ENCODE data around the gene TIPIN.
"Not testable (repeated sequence)": the region's sequence is repeated elsewhere in the genome, so short reads cannot be mapped to it uniquely, and the experiment has no call there.

The TIPIN gene

DNA sequence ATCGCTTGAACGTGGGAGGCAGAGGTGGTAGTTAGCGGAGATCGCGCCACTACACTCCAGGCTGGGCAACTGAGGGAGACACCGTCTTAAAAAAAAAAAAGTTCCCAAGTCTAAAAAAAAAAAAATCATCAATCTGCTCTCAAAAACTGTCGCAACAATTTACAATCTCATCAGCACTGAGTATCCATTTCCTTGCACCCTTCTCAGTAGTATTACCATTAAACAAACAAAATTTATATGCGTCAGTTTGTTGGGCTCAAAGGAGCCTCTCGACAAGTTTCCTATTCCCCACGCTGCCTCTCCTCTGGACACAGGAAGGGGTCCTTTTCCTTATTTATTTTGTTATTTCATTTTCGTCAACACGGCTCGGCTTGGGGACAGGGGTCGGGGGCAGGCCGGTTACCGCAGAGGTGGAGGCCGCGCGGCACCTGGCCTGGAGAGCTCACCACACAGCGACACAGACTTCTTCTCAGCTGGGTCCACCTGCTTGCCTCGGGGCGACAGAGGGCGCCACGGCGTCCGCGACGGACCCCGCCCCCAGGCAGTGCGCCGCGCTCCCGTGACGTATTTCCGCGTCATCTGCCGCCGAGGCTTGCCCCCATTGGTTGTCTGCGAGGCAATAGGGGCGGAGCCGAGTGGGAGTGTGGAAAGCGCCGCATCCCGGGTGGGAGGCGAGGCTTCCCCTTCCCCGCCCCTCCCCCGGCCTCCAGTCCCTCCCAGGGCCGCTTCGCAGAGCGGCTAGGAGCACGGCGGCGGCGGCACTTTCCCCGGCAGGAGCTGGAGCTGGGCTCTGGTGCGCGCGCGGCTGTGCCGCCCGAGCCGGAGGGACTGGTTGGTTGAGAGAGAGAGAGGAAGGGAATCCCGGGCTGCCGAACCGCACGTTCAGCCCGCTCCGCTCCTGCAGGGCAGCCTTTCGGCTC lies 30.0 kb upstream of the TIPIN start, which contains the start of gene MAP2K1:
Gene MAP2K1 (plus strand): TSS at position 709 of the 920 bp plus-strand sequence. CDS start 436 bp downstream, outside the sequence.
- peak; percentile 99 for DNase-seq (ENCODE audit: low spot score)

DNA sequence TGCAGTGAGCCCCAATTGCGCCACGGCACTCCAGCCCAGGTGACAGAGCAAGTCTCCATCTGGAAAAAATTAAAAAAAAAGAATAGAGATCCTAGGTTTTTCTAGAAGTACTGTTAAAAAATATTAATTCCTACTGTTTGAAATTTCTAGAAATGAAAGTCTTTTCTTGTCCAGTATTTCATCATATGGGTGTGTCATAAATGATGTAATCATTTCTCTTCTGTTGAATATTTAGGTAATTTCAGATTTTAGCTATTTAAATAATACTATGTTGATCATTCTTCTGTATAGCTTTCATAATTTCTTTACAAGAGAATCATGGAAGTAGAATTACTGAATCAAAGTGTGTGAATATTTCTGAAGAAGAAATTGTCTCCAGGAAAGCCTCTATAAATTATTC lies 24.9 kb upstream of the TIPIN start:
- not testable (repeated sequence) for DNase-seq (ENCODE audit: low spot score)

DNA sequence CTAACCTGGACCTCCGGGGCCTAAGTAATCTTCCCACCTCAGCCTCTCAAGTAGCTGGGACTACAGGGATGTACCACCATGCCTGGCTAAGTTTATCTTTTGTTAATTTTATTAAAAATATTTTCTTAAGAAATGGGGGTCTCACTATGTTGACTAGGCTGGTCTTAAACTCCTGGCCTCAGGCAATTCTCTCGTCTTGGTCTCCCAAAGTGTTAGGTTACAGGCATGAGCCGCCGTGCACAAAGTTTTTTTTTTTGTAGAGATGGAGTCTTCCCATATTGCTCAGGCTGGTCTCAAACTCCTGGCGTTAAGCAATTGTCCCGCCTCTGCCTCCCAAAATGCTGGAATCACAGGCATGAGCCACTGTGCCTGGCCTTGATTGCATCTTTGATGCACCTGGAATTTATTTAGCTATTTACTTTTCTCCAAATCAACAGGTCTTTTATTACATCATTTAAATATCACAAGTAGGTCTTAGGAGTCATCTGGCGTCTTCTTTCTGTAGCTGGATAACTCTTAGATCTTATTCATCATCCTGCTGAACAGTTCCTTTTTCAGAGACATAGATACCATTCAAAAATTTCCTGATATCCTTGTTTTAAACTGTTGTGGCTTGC lies 22.4 kb upstream of the TIPIN start:
- no peak for DNase-seq (ENCODE audit: low spot score)

DNA sequence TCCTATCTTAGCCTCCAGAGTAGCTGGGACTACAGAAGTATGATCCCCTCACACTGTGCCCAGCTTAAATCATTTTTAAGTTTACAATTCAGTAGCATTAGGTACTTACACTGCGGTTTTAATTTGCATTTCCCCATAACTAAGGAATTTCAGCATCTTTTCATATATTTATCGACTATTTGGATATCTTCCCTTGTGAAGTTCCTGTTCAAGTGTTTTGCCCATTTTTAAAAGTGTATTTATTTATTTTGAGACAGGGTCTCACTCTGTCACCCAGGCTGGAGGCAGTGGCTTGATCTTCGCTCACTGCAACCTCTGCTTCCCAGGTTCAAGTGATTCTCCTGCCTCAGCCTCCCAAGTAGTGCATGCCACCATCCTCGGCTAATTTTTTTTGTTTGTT lies 17.7 kb upstream of the TIPIN start:
- no peak for DNase-seq (ENCODE audit: low spot score)

DNA sequence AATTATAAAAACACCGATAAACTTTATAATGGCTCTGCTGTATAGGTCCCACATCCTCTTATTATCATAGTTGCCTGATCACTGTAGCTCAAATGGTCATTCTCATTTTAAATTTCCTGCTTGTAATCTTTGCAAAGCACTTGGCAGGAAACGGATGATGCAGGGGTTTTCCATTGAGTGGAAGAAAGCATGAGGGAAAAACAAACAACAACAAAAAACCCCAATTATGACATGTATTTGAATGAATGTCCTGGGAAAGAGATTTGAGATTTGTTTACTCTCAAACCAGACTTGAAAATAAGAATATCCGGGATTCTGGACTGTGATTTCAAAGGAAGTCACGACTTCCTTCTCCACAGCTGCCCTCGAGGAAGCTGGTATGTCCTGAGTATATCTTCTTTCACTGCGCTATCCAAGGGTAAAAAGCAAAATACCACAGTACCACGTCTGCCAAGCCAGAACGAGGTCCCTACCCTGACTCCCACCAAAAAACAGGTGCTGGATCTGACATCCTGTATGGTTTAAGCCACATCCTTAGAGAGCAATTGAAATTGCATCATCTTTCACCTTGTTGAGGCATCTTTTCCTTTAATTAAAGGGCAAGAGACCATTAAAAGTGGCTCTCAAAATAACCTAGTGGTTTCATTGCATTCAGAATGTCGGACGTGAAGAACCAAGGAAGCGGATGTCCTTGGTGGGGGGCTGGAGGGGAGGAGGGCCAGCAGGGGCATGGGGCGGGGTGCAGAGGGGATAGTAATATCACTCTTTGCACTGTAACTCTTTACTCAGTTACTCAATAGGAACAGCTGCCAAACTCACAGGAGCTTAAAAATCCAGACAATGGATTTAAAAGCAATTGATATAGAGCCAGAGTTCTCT lies 13.5 kb upstream of the TIPIN start:
- no peak for DNase-seq (ENCODE audit: low spot score)

DNA sequence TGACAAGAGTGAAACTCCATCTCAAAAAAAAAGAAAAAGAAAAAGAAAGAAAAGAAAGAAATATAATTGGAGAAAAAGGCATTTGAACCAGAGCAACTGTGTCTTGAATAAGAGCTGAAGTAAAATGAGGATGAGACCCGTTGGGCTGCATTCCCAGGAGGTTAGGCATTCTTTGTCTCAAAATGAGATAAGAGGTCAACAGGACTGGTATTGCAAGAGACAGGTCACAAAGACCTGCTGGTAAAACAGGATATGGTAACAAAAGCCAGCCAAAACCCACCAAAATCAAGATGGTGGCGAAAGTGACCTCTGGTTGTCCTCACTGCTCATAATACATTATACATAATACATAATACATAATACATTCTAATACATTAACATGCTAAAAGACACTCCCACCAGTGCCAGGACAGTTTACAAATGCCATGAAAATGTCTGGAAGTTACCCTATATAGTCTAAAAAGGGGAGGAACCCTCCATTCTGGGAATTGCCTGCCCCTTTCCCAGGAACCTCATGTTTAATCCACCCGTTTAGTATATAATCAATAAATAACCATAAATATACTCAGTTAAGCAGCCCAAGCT lies 8.6 kb upstream of the TIPIN start:
- DNase-seq (ENCODE audit: low spot score): no peak

DNA sequence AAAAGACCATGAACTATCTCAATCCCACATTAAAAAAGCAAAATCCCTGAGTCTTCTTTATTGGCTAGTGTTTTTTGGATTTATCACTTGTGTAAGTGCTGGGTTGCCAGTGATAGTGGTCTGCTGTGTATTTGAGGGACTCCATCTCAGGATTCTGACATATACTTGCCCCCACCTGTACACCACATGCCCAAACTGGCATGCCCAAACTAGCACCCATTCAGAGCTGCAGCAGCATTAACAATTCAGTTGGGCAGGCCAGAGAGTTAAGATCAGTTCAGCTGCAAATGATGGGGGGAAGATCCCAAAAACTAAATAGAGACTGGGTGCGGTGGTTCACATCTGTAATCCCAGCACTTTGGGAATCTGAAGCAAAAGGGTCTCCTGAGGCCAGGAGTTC lies 6.3 kb upstream of the TIPIN start:
- DNase-seq (ENCODE audit: low spot score): no peak

DNA sequence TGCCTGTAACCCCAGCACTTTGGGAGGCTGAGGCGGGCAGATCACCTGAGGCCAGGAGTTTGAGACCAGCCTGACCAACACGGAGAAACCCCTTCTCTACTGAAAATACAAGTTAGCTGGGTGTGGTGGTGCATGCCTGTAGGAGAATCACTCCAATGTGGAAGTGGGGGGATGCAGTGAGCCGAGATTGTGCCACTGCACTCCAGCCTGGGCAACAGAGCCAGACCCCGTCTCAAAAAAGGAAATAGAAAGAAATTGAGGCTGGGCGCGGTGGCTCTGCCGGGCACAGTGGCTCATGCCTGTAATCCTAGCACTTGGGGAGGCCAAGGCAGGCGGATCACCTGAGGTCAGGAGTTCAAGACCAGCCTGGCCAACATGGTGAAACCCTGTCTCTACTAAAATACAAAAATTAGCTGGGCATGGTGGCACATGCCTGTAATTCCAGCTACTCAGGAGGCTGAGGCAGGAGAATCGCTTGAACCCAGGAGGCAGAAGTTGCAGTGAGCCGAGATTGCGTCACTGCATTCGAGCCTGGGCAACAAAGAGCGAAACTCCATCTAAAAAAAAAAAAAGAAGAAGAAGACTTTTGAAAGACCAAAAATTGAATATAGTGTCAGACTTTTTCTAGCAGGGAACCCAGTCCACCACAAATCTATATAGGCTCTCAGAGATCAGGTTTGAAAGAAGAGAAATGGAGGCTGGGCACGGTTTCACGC lies 5.4 kb upstream of the TIPIN start:
- DNase-seq (ENCODE audit: low spot score): not testable (repeated sequence)

DNA sequence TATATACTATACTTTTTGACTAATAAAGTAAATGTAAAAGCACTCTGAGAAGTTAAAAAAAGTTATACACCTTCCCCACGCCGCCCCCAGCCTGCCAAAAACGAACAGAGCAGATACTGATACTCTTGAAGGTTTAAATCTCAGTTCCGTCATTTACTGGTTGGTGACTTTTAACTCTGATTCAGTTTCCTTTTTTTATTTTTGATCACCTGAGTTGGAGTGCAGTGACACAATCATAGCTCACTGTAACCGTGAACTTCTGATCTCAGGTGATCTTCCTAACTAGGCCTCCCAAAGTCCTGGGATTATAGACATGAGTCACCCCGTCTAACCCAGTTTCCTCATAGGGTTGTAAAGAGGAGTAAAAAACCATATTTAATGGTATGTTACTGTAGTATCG lies 3.3 kb upstream of the TIPIN start:
- no peak for DNase-seq (ENCODE audit: low spot score)

DNA sequence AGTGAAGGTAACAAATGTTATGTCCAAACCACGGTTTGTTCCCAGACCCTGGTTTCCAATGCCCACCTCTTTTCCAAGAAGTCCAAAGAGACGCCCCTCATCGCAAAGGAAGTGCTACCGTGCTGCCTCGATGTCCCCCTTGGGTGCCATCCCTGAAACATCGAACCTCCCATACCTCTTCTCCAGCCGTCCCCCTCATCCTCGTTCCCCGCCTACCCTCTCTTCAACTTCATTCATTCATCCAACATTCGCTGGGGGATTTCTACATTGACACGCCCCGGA lies 467 bp downstream of the TIPIN start:
- DNase-seq (ENCODE audit: low spot score): no peak

DNA sequence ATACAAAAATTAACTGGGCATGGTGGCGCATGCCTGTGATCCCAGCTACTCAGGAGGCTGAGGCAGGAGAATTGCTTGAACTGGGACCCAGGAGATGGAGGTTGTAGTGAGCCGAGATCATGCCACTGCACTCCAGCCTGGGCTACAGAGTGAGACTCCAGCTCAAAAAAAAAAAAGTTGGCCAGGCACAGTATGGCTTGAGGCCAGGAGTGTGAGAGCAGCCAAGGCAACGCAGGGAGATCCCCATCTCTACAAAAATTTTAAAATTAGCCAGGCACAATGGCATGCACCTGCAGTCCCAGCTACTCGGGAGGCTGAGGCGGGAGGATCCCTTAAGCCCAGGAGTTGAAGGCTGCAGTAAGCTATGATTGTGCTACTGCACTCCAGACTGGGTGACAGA lies 8.0 kb downstream of the TIPIN start:
- DNase-seq (ENCODE audit: low spot score): not testable (repeated sequence)

DNA sequence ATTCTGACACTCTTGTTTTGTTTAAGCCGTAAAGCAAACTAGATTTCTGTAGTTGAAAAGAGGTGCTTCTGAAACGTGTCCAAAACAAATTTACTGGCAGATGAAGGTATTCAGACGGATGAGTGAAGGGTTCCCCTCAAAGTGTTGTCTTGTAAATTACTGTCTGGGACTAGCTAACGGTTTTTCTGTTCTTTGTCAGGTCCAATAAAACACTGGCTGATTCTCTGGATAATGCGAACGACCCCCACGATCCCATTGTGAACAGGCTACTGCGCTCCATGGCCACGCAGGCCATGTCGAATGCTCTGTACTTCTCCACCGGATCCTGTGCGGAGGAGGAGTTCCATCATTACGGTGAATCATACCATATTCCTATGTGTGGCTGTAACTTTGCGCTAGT lies 27.7 kb downstream of the TIPIN start:
- DNase-seq (ENCODE audit: low spot score): no peak

DNA sequence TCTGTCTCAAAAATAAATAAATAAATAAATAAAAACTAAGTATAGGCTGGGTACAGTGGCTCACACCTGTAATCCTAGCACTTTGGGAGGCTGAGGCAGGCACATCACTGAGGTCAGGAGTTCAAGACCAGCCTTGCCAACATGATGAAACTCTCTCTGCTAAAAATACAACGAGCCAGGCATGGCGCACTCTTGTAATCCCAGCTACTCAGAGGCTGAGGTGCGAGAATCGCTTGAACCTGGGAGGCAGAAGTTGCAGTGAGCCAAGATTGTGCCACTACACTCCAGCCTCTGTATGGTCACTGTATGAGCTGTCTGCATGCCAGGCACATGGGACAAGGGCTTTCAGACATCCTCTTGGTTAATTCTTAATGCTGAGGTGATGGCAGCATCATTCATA lies 28.7 kb downstream of the TIPIN start:
- no peak for DNase-seq (ENCODE audit: low spot score)

DNA sequence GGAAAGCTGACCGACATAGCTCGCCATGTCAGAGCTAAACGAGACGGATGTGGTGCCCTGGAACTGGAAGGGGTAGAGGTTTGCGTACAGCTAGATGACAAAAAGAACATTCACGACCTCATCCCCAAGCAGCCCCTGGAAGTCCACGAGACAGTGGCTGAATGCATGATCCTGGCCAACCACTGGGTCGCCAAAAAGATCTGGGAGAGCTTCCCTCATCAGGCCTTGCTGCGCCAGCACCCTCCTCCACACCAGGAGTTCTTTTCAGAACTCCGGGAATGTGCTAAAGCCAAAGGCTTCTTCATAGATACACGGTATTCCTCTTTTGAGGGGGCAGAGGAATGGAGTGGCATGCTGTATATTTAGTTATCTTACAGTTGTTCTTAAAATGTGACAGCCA lies 30.4 kb downstream of the TIPIN start:
- no peak for DNase-seq (ENCODE audit: low spot score)

DNA sequence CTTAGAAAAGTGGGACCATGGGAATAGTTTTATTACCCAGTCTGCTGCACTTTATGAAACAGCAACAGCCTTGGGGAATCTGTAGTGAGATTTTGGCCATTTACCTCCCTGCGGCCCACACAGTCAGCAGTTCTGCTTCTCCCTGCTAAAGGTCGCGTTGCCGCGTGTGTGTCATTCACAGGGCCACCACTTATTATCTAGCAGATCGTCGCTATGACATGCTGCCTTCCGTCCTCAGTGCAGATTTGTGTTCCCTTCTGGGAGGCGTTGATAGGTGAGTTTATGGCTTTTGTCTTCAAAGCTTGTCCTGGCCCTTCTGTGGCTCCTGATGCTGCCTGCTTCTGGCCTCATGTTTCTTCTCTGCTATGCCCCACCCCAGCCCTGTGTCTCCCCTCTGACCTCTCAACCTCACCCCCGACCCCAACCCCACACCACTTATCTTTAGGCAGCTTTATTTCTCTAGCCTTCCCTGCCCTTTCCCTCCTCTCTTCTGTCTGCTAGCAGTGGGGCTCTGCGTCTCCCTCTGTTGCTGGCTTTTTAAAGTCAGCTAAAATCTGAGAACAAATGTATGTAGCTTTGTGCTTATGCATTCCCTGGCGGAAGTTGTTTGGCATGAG lies 33.1 kb downstream of the TIPIN start:
- no peak for DNase-seq (ENCODE audit: low spot score)

DNA sequence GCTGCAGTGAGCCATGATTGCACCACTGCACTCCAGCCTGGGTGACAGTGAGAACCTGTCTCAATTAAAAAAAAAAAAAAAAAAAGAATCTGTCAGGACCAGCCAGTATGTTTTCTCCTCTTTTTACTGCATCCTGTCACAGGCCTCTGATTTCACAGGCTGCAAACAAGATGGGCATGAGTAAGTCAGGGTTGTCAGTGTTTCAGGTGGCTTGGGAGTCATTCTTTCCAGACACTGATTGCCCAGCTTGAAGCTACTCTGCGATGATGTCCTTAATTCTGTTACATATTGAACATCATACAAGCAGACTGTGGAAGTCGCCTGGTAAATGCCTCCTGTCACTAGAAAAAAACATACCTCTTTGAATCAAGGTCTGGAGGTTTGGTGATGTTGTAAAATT lies 44.3 kb downstream of the TIPIN start:
- DNase-seq (ENCODE audit: low spot score): no peak

DNA sequence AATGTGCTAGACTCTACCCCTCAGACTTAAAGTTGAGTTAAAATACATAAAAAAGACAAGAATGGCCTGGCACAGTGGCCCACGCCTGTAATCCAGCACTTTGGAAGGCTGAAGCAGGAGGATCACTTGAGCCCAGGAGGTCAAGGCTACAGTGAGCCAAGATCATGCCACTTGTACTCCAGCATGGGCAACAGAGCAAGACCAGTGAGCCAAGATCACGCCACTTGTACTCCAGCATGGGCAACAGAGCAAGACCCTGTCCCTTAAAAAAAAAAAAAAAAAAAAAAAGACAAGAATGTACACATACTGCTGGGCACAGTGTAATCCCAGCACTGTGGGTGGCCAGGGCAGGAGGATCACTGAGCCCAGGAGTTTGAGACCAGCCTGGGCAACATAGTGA lies 45.7 kb downstream of the TIPIN start:
- no peak for DNase-seq (ENCODE audit: low spot score)

DNA sequence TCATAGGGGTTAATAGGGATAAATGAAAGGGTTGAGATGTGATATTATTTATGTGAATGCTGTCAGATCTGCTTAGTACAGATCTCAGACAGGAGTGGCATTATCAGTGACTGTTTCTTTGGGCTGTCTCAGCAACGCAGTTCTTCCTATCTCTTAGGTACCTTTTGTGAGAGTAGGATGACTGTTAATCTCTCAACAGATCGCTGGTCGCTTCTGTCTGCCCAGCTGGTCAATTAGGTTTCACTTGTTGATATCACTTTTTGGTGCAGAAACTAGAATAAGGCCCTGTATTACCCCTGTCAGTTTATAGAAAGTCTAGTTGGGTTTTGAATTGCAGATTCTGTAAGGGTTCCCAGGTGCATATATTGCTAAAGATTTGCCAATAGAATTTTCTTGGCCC lies 46.7 kb downstream of the TIPIN start:
- no peak for DNase-seq (ENCODE audit: low spot score)

DNA sequence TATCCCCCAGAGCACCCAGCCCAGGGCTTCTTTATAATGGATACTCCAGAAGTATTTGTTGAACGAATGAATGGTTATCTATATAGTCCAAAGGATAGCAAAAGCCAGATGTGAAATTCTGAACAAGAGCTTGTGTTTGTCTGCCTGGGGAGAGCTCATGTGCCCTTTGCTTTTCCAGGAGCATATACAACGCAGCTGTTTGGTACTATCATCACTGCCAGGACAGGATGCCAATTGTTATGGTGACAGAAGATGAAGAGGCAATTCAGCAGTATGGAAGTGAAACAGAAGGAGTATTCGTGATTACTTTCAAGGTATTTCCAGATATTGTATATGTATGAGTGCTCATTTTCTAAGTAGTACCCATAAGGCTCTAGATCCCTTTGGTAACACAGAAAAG lies 48.0 kb downstream of the TIPIN start:
- no peak for DNase-seq (ENCODE audit: low spot score)

DNA sequence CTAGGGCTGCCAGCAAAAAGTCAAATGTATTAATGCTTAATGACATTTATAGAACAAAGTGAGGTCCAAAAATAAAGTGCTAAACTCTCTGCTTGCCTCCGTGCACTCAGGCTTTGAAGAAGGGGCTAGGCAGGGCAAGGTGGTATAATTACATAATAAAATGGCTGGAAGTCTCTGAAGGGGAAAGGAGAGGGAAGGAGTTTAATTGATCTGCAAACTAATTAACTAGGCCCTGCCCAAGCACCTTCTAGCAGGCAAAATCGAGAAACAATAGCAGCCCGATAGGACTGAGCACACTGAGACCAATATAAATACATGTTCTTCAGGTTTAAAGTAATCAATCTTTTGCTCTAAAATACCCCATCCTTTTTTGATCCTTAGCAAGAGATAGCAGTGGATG lies 50.1 kb downstream of the TIPIN start:
- no peak for DNase-seq (ENCODE audit: low spot score)

DNA sequence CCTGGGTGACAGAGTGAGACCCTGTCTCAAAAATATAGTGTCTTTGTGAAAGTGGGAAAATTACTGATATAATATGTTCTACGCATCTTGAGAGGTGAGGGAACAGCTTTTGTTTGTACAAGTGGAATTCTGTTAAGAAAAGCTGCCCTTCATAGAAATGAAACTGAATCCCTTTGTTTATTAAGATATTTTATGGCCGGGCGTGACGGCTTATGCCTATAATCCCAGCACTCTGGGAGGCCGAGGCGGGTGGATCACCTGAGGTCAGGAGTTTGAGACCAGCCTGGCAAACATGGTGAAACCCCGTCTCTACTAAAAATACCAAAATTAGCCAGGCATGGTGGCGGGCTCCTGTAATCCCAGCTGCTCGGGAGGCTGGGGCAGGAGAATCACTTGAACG lies 52.1 kb downstream of the TIPIN start:
- DNase-seq (ENCODE audit: low spot score): not testable (repeated sequence)
